Sigmoid colon (tissue), 4 donors: ENCODE measurements around the gene DIS3L.

Experiments
- POLR2AphosphoS5 ChIP-seq, 4 donors: sonication (generic); formaldehyde crosslinking; IDR thresholded peaks; one replicate each; pipeline ENCODE4 v1.6.1; 2017; ENCODE audit warnings: antibody characterized with exemption in 4 of 4
- TF ChIP-seq, protein P1 (sequence below), 4 experiments: fragments of 450-650 bp in 3 of 4; fragments of 200-600 bp in 1 of 4; IDR thresholded peaks; one replicate each; pipeline ENCODE4 v1.5.1; 2016 to 2019; ENCODE audit warnings: antibody characterized with exemption in 4 of 4, mild to moderate bottlenecking in 3 of 4, moderate library complexity in 2 of 4

DNA sequence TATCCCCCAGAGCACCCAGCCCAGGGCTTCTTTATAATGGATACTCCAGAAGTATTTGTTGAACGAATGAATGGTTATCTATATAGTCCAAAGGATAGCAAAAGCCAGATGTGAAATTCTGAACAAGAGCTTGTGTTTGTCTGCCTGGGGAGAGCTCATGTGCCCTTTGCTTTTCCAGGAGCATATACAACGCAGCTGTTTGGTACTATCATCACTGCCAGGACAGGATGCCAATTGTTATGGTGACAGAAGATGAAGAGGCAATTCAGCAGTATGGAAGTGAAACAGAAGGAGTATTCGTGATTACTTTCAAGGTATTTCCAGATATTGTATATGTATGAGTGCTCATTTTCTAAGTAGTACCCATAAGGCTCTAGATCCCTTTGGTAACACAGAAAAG lies 15.2 kb downstream of the DIS3L start:
- TF ChIP-seq, protein P1, sequence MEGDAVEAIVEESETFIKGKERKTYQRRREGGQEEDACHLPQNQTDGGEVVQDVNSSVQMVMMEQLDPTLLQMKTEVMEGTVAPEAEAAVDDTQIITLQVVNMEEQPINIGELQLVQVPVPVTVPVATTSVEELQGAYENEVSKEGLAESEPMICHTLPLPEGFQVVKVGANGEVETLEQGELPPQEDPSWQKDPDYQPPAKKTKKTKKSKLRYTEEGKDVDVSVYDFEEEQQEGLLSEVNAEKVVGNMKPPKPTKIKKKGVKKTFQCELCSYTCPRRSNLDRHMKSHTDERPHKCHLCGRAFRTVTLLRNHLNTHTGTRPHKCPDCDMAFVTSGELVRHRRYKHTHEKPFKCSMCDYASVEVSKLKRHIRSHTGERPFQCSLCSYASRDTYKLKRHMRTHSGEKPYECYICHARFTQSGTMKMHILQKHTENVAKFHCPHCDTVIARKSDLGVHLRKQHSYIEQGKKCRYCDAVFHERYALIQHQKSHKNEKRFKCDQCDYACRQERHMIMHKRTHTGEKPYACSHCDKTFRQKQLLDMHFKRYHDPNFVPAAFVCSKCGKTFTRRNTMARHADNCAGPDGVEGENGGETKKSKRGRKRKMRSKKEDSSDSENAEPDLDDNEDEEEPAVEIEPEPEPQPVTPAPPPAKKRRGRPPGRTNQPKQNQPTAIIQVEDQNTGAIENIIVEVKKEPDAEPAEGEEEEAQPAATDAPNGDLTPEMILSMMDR (IDR thresholded peaks at IDR 0.05), result no peak
- TF ChIP-seq POLR2AphosphoS5 (IDR thresholded peaks at IDR 0.05), result no peak
